GM23338 (cell line): ENCODE results near the gene DLG2. TPM values are rescaled to one million over a fixed set of nuclear protein-coding genes. Genes with fewer than 3 reads are reported as not detected.

Source experiments
- ATAC-seq: fragments of 200-7000 bp; cut with Tn5 transposase; 3 replicates; pipeline ENCODE4 v1.9.1; 2020
- DNase-seq: peaks from one replicate; pipeline ENCODE4 v3.0.0-alpha.2; 2015; ENCODE audit warnings: low spot score
- H2AFZ ChIP-seq: fragments of 200-600 bp; sonication (generic); 2 replicates; pipeline ENCODE4 v1.8.0; 2016; ENCODE audit warnings: antibody characterized with exemption, mild to moderate bottlenecking, moderate library complexity
- H3F3A ChIP-seq: fragments of 200-600 bp; sonication (generic); replicated peaks from 2 replicates; pipeline ENCODE4 v1.8.0; 2017; ENCODE audit warnings: antibody characterized with exemption, mixed run types, low read depth
- H3K27ac ChIP-seq: fragments of 200-600 bp; sonication (generic); 2 replicates; pipeline ENCODE4 v1.6.1; 2016; ENCODE audit warnings: low read depth
- H3K27me3 ChIP-seq: fragments of 200-600 bp; sonication (generic); 2 replicates; pipeline ENCODE4 v1.8.0; 2016; ENCODE audit warnings: mild to moderate bottlenecking, mixed run types, moderate library complexity; ENCODE audit not compliant: insufficient read depth
- H3K36me3 ChIP-seq: fragments of 200-600 bp; sonication (generic); 2 replicates; pipeline ENCODE4 v1.8.0; 2016; ENCODE audit warnings: mild to moderate bottlenecking; ENCODE audit not compliant: insufficient read depth
- H3K4me1 ChIP-seq: fragments of 200-600 bp; sonication (generic); 2 replicates; pipeline ENCODE4 v1.8.0; 2016; ENCODE audit warnings: mild to moderate bottlenecking, moderate library complexity; ENCODE audit not compliant: insufficient read depth
- H3K4me2 ChIP-seq: fragments of 200-600 bp; sonication (generic); 2 replicates; pipeline ENCODE4 v1.7.1; 2017; ENCODE audit warnings: mixed run types
- H3K4me3 ChIP-seq: fragments of 200-600 bp; sonication (generic); 2 replicates; pipeline ENCODE4 v1.6.1; 2016; ENCODE audit warnings: mixed run types
- H3K79me2 ChIP-seq: fragments of 200-600 bp; sonication (generic); replicated peaks from 2 replicates; pipeline ENCODE4 v1.8.0; 2017; ENCODE audit warnings: mild to moderate bottlenecking; ENCODE audit not compliant: insufficient read depth
- H3K9me2 ChIP-seq: fragments of 200-600 bp; sonication (generic); 2 replicates; pipeline ENCODE4 v1.8.0; 2017; ENCODE audit not compliant: insufficient read depth
- H4K20me1 ChIP-seq: fragments of 200-600 bp; sonication (generic); replicated peaks from 2 replicates; pipeline ENCODE4 v1.8.0; 2017; ENCODE audit warnings: mild to moderate bottlenecking; ENCODE audit not compliant: insufficient read depth
- H3K27ac Mint-ChIP-seq: 2 replicates; pipeline ENCODE4 v1.8.0; 2020; ENCODE audit warnings: inconsistent platforms, mild to moderate bottlenecking, moderate library complexity, mixed read lengths
- H3K27me3 Mint-ChIP-seq: 3 replicates; pipeline ENCODE4 v1.8.0; 2022; ENCODE audit warnings: low read depth, mild to moderate bottlenecking, moderate library complexity, mixed read lengths, inconsistent platforms; ENCODE audit not compliant: insufficient read depth, poor library complexity
- H3K36me3 Mint-ChIP-seq: 3 replicates; pipeline ENCODE4 v1.8.0; 2021; ENCODE audit warnings: low read depth, mild to moderate bottlenecking, inconsistent platforms, moderate library complexity, mixed read lengths
- H3K4me1 Mint-ChIP-seq: 3 replicates; pipeline ENCODE4 v1.8.0; 2020; ENCODE audit warnings: mild to moderate bottlenecking, inconsistent platforms, mixed read lengths
- H3K4me3 Mint-ChIP-seq: 3 replicates; pipeline ENCODE4 v1.8.0; 2021; ENCODE audit warnings: moderate library complexity, mild to moderate bottlenecking, inconsistent platforms, mixed read lengths
- H3K9me3 Mint-ChIP-seq: 3 replicates; pipeline ENCODE4 v1.8.0; 2020; ENCODE audit warnings: moderate library complexity, mild to moderate bottlenecking, inconsistent platforms, mixed read lengths
- CREB1 ChIP-seq: fragments of 250-450 bp; sonication (Bioruptor Pico); IDR thresholded peaks from 2 replicates; pipeline ENCODE4 v1.5.0; 2020; ENCODE audit warnings: low read depth, mild to moderate bottlenecking, moderate library complexity
- CTCF ChIP-seq, 2 experiments: fragments of 200-600 bp in 1 of 2; sonication (generic) in 1 of 2; conservative IDR thresholded peaks; 2 replicates each; pipeline versions ENCODE4 v1.5.1 to v1.6.1; 2016 to 2017; ENCODE audit warnings: antibody characterized with exemption in 2 of 2, low read depth in 2 of 2, mild to moderate bottlenecking in 2 of 2, moderate library complexity in 1 of 2
- EZH2 ChIP-seq: fragments of 200-600 bp; sonication (generic); IDR thresholded peaks from one replicate; pipeline ENCODE4 v1.8.0; 2017; ENCODE audit warnings: antibody characterized with exemption, mild to moderate bottlenecking, low read depth; ENCODE audit not compliant: unreplicated experiment
- EZH2phosphoT487 ChIP-seq: fragments of 200-600 bp; sonication (generic); IDR thresholded peaks from one replicate; pipeline ENCODE4 v1.8.1; 2018; ENCODE audit warnings: antibody characterized with exemption; ENCODE audit not compliant: unreplicated experiment
- JUNB ChIP-seq: IDR thresholded peaks from one replicate; pipeline ENCODE4 v1.6.1; 2016; ENCODE audit warnings: antibody characterized with exemption; ENCODE audit not compliant: unreplicated experiment
- NANOG ChIP-seq: IDR thresholded peaks from 2 replicates; pipeline ENCODE4 v1.6.1; 2016; ENCODE audit warnings: antibody characterized with exemption, borderline replicate concordance
- POLR2AphosphoS5 ChIP-seq: IDR thresholded peaks from 2 replicates; pipeline ENCODE4 v1.6.1; 2016; ENCODE audit warnings: antibody characterized with exemption, low read depth
- REST ChIP-seq: IDR thresholded peaks from one replicate; pipeline ENCODE4 v1.6.1; 2018; ENCODE audit warnings: antibody characterized with exemption; ENCODE audit not compliant: unreplicated experiment
- STAT1 ChIP-seq: IDR thresholded peaks from one replicate; pipeline ENCODE4 v1.6.1; 2016; ENCODE audit warnings: antibody characterized with exemption; ENCODE audit not compliant: unreplicated experiment
- ZNF331 ChIP-seq: fragments of 250-450 bp; sonication (Bioruptor Pico); IDR thresholded peaks from 2 replicates; pipeline ENCODE4 v1.5.0; 2020; ENCODE audit warnings: low read depth, mild to moderate bottlenecking, moderate library complexity
- ZNF462 ChIP-seq: fragments of 250-450 bp; sonication (Bioruptor Pico); IDR thresholded peaks from 2 replicates; pipeline ENCODE4 v1.5.0; 2020; ENCODE audit warnings: mild to moderate bottlenecking, moderate library complexity
- polyA plus RNA-seq: library from polyadenylated mRNA; unstranded; fragments of >200 nt; fragmentation: Nextera tagmentation; extraction: Ambion mirVana; gene quantifications from 2 replicates; pipeline ENCODE4 v1.2.1, GENCODE V29; 2016
- total RNA-seq: library from RNA; depleted of rRNA; stranded (reverse); fragments of >200 nt; shearing (Covaris generic); gene quantifications from 2 replicates; pipeline ENCODE4 v1.2.3, GENCODE V29; 2014

DLG2 gene
- total and polyA plus RNA-seq, 2 experiments from 2014 or later, result 19.8 to 21.5 TPM

GRCh38 chr11:84420271-84420670 is 1206.9 kb downstream of the DLG2 start (continued):
- TF ChIP-seq CTCF (conservative IDR thresholded peaks at IDR 0.05; ENCODE audit: low read depth in 2 of 2) (no peak), POLR2AphosphoS5 (no peak), EZH2 (no peak), STAT1 (no peak)

- H3K4me3 ChIP-seq, result no peak overlapping the region
- peaks cover 10% of the 10 kb centered on the region for H3K4me1 ChIP-seq
- no peaks in the 10 kb centered on the region for H3K9me2 ChIP-seq
- H4K20me1 ChIP-seq, result no peaks in the 10 kb centered on the region
- Mint-ChIP-seq H3K36me3 (no peaks in the 10 kb centered on the region), H3K4me1 (peaks cover 16% of the 10 kb centered on the region), H3K4me3 (no peak overlapping the region), H3K27me3 (no peaks in the 10 kb centered on the region), H3K27ac (no peak overlapping the region; the same call in 1 of the 2 replicates), H3K9me3 (peaks cover 2% of the 10 kb centered on the region; the same call in 1 of the 3 replicates)
- peak; percentile 34; the same call in 2 of the 3 replicates for ATAC-seq
- no peak overlapping the region for H2AFZ ChIP-seq
- no peaks in the 10 kb centered on the region for H3K79me2 ChIP-seq
- H3K4me2 ChIP-seq, result peak overlapping the region; percentile 15; the same call in 1 of the 2 replicates
- H3K36me3 ChIP-seq, result no peaks in the 10 kb centered on the region
- DNase-seq, result no peak
- H3K27me3 ChIP-seq, result no peaks in the 10 kb centered on the region
- no peaks in the 10 kb centered on the region for H3F3A ChIP-seq
- H3K27ac ChIP-seq, result no peak overlapping the region
- TF ChIP-seq JUNB (no peak), ZNF462 (no peak), CTCF (conservative IDR thresholded peaks at IDR 0.05; ENCODE audit: low read depth in 2 of 2) (no peak), EZH2 (no peak), NANOG (no peak), ZNF331 (CRISPR knock-in tag) (no peak), CREB1 (CRISPR knock-in tag) (no peak), POLR2AphosphoS5 (no peak), EZH2phosphoT487 (no peak), REST (no peak)
Observed at GRCh38 chr11:84419616-84420015, 1207.5 kb downstream of the DLG2 start.
